GM21723 (cell line): Measurements from ENCODE around the gene LHX2.
"Not testable (repeated sequence)": the region's sequence is repeated elsewhere in the genome, so short reads cannot be mapped to it uniquely, and the experiment has no call there.

Source experiments
- ATAC-seq: cut with Tn5 transposase; IDR thresholded peaks from one replicate; pipeline ENCODE4 v1.9.1; 2021; ENCODE audit warnings: mild to moderate bottlenecking, moderate library complexity; ENCODE audit not compliant: unreplicated experiment

LHX2 gene, protein sequence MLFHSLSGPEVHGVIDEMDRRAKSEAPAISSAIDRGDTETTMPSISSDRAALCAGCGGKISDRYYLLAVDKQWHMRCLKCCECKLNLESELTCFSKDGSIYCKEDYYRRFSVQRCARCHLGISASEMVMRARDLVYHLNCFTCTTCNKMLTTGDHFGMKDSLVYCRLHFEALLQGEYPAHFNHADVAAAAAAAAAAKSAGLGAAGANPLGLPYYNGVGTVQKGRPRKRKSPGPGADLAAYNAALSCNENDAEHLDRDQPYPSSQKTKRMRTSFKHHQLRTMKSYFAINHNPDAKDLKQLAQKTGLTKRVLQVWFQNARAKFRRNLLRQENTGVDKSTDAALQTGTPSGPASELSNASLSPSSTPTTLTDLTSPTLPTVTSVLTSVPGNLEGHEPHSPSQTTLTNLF

DNA sequence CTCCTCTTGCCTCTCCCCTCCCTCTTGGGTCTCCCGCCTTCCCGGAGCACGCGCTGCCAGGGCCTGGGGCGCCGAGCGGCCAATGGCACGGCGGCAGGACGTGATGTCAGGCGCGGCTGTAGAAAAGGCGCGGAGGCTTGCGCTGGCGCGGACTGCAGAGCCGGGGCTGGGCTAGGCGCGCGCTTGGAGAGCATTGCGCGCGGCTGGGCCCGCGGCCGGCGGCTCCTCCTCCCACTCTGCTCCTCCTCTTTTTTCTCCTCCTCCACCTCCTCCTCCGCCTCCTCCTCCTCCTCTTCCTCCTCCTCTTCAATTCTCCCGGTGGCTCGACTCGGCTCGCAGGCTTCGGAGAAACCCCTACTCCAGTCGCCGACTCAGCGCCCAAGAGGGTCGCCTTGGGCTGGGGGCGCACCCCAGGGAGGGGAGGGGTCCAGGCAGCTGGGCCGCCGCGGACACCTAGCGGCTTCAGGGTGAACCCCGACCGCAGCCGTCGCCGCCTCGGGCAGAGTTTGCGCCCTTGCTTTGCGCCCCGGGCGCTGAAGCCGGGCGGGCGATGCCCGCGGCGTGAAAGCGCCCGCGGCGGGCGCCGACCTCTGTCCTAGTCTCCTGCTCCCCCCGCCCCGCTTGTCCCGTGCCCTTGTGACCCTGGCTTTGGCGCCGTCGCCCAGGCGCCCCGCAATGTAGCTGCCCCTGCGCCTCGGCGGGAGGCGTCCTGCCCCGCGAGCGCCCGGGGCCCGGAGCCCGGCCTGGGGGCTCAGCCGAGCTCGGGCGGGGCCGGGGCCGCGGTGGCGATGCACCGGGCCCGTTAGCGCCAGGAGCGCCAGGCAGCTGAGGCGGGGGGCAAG, at the start of gene LHX2:
Gene LHX2 (plus strand): TSS at position 309 of the 842 bp plus-strand sequence. CDS start 581 bp downstream, outside the sequence.
- ATAC-seq, result no peak

DNA sequence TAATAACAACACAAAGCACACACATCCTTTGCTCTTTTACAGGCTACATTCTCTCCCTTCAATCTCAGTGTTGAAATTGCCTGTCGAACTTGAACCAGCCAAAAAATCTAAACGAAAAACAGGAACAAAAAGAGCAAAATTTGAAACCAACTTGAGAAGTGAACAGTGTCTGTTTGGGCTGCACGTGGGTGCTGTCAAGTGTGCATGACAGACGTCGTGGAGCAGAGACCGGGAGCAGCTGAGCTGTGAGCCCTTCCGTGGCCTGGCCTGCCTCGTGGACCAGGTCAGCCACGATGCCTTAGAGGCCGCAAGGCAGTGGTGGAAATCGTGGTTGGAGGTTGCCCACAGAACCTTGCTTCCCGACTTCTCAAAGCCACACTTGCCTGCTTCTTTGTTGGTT, 46.8 kb upstream of the LHX2 start:
- no peak for ATAC-seq

DNA sequence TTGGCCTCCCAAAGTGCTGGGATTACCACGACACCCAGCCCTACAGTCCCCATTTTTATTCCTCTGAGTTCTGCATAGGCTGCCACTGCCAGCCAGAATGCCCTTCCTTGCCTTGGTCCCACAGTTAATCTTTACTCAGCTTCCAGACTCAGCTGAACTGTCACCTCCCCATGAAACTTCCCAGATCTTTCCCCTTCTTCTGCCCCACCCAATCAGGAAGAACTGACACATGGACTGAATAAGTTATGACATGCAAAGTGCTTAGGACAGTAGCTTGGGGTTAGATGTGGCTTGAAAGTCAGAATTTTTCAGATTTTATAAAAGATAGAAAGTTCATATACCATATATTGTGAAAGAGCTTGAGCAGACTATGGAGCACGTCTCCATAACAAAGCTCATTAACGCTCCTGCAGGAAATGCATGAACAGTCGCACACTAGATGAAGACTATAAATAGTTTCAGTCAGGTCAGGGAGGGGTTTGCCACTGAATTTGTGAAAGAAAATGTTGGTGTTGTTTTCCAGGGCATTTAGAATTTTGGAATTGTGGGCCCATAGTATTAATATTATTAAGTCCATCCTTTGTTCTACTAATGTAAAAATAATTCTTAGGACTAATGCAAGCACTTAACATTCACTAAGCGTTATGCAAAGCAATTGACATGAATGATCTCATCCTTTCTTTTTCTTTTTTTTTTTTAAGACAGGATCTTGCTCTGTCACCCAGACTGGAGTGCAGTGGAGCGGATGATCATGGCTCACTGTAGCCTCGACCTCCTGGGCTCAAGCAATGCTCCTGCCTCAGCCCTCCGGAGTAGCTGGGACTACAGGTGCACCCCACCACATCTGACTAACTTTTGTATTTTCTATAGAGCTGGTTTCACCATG, 45.5 kb upstream of the LHX2 start:
- no peak for ATAC-seq

DNA sequence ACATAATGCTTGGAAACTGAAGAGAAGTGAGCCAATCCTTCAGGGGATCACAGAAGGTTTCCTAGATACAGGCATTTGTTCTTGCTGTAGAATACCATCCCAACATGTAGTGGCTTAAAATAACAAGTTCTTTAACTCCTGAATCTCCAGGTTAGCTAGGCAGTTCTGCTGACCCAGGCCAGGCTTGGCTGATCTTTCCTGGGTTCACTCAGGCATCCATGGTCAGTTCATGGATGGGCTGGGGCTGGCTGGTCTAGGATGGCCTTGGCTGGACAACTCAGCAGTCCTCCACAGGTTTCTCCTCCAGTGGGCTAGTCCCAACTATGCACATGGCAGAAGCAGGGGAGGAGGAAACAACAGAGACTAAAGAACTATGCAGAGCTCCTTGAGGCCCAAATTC, 44.2 kb upstream of the LHX2 start:
- ATAC-seq, result no peak

DNA sequence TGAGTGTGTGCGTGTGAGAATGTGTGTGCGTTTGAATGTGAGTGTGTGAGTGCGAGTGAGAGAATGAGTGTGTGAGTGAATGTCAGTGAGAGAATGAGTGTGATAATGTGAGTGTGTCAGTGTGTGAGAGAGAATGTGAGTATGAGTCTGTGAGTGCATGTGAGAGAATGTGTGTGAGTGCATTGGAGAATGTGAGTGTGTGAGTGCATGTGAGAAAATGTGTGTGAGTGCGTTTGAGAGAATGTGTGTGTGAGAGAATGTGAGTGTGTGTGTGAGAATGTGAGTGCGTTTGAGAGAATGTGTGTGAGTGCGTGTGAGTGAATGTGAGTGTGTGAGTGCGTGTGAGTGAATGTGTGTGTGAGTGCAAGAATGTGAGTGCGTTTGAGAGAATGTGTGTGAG, 39.0 kb upstream of the LHX2 start:
- no peak for ATAC-seq

DNA sequence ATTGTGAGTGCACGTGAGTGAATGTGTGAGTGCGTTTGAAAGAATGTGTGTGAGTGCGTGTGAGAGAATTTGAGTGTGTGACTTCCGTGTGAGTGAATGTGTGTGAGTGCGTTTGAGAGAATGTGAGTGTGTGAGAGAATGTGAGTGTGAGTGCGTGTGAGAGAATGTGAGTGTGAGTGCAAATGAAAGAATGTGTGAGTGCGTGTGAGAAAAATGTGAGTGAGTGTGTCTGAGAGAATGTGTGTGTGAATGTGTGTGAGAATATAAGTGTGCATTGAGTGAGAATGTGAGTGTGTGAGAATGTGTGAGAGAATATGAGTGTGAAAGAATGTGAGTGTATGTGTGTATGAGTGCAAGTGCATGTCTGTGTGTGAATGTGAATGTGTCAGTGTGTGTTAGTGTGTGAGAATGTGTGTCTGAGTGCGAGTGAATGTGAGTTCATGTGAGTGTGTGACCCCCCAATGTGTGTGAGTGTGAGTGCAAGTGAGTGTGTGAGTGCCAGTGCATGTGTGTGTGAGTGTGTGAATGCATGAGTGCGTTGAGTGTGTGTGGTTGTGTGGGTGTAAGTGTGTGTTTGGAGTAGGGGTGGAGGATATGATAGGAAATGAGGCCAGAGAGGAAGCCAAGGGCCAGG, 37.9 kb upstream of the LHX2 start:
- ATAC-seq, result no peak

DNA sequence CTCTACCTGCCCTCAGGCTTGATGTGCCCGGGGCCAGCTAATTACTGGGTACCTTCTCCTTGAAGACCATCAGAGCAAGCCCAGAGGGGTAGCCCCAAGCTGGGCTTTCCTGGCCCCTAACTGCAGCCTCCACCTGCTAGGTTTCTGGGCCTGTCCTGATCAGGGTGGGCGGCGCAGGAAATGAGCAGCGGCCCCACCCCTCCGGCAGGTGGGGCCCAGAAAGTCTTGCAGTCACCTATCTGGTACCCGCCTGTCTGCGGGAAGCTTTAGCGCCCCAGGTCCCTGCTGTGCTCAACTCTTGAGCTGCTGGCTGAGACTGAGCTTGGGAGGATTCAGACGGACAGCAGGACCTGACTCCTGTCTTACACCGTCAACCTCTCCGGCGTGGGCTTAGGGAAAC, 37.1 kb upstream of the LHX2 start:
- ATAC-seq, result no peak

DNA sequence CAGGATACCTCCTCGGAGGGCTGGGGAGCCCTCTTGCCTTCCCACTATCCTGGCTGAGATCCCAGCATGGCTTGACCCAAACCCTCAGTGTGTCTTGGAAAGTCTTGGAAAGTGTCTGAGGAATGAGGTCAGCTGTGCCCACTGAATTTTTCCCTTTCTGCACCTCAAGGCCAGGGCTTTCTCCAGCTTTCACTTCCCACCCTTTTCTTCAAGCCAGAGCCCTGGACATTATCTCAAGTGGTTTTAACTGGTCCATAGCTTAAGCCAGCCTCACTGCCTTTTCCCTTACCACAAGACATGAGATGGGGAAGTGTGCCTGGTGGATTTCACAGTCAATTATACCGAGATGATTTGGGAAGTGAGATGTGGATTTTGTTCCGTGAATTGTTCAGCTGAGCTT, 35.7 kb upstream of the LHX2 start:
- no peak for ATAC-seq

DNA sequence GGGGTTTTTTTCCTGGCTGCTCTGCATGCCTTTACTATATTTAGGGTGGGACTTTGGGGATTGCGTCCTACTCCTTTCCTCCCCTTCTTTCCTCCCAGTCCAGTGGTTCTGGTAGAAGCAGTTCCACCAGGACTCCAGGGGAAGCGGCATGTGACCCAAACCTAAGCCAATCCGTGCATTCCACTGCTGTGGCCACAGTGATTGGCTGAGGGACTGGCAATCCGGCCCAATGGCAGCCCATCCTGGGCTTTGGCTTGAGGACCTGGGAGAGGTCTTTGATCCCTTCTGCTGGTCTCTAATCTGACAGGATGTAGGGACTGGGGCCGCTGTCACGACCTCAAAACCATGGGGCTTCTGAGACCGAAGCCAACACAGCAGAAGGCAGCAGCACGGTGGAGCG, 35.0 kb upstream of the LHX2 start:
- ATAC-seq, result not testable (repeated sequence)

DNA sequence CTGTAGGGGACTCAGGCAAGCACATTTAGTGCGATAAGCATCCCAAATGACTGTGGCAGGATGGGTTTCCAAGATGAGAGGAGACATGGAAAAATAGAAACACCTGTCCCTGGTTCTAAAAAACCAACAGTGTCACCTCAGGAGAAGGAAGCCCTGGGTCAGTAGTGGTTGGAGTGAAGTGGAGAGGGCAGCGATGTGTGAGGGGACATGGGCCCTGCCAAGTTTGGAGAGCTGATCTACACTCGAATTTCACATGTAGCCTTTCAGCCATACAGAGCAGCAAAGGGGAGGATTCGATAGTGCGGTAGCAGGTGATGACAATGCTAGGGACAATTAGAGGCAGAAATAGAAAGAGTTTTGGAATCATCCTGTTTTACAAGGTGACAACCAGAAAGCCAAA, 32.6 kb upstream of the LHX2 start:
- no peak for ATAC-seq

DNA sequence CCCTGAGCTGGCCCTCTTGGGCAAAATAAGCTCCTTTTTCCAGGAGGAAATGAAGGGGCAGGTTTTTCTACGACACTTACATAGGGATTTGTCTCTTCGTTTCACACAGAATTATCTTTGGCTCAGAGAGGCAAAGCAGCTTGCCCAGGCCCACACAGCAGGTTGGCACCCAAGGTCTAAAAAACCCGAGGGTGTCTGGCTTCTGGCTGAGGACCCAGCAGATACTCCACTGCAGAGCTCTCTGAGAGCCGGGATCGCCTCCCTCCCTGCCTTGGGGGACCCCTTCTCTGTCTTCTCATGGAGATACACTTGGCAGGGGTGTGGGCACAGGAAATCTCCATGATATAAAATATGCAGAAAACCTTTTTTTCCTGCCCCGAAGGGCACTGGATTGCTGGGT, 29.0 kb upstream of the LHX2 start:
- no peak for ATAC-seq

DNA sequence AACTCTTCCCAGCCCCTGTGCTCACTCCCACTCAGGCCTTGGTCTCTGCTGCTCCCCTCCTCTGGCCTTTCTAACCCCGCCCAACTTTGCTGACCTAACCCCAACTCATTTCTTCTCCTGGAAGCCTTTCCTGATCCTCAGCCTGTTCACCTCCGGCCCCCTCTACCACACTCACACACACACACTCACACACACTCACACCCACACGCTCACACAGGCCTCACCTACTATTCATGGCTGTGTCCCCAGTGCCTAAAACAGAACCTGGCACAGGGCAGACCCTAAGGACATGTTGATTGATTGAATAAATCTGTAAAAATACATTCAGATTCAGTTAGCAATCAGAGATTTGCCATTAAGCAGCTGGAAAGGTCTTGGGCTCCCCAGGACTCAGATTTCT, 28.5 kb upstream of the LHX2 start:
- ATAC-seq, result no peak

DNA sequence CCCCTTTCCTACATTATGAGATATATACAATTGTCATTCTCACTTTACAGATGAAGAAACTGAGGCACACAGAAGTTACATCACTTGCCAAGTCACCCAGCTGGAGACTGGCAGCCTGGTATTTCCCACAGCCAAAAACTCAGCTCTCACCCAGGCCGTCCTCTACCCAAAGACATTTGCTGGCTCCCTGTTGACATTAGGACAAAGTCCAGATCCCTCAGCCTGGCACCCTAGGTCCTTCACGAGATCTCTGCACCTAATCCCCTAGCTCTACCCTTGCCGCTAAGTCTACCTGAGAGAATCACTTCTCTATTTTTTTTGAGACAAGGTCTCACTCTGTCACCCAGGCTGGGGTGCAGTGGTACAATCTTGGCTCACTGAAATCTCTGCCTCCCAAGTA, 26.8 kb upstream of the LHX2 start:
- ATAC-seq, result no peak

DNA sequence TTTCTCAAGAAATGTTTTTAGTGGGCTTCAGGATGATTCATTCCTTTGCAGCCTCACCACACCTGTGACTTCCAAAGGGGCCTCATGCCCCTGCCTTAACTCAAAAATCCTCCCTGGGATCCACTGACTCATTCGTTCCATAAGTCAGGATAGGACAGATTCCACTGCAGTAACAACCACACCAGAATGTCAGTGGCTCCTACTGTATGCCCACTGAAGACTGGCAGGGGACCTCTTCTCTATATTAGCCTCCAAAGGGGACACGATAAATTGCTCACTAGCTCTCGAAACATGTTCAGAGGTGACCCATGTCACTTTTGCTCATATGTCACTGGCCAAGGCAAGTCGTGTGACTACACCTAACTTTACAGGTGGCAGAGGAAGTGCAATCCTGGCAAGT, 25.7 kb upstream of the LHX2 start:
- ATAC-seq, result no peak

DNA sequence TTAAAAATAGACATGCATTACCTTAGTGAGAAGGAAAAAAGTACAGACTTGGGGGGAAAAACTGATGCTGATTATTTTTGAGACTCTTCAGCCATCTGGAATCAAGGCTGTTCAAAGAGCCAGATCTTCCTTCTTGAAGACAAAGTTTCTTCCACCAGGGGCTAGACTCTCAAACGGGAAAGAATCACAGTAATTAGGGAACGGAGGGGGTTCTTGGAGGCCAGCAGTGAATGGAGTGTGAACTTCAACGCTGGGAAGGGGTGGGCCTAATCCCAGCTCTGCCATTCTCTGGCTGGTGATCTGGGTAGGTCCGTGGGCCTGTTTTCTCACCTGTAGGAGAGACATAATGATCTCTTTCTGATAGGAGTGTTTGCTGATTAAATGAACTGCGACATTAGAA, 21.1 kb upstream of the LHX2 start:
- no peak for ATAC-seq

DNA sequence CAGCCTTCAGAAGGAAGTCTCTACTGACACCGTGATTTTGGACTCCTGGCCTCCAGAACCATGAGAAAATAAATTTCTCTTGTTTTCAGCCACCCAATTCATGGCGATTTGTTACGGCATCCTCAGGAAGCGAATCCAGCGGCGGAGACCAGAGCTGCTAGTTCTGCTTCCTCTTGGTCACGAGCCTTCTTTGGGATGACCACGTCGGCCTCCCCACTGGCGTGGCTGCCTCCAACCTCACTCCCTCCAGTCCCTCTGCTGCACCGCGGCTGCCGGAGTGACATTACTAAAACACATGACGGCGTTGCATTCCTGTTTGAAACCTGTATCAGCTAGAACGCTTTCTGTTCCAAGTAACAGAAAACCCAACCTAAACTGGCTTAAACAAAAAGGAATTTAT, 18.9 kb upstream of the LHX2 start:
- ATAC-seq, result not testable (repeated sequence)

DNA sequence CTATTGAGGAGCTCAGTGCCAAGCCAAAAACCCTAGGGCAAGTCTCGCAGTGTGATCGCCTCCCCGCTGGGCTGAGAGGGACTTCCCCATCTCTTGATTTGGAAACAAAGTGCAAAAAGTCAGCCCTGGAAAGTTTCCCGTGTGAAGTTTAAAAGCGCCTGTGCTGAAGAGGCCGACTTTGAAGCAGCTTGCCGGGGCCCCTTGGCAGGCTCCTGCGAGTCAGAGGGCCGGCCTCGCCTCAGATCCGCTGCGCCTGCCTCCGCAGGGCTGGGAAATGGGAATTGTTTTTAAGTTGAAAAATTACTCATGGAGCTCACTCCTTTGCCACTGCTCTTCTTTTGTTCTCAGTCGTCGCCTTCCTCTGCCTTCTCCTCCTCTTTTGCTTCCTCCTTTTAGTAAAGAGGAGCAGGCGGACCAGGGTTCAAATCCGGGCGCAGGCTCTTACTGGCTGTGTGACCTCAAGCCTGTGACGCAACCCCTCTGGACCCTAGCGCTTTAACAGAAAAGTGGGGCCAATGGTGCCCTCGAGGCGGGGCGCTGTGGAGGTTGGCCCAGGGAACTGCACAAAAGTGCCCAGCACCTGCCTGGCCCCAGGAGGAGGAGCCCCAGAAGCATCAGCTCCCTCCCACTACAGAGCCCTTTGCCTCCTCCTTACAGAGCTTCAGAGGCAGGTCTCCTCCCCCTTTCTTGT, 14.7 kb upstream of the LHX2 start:
- no peak for ATAC-seq

DNA sequence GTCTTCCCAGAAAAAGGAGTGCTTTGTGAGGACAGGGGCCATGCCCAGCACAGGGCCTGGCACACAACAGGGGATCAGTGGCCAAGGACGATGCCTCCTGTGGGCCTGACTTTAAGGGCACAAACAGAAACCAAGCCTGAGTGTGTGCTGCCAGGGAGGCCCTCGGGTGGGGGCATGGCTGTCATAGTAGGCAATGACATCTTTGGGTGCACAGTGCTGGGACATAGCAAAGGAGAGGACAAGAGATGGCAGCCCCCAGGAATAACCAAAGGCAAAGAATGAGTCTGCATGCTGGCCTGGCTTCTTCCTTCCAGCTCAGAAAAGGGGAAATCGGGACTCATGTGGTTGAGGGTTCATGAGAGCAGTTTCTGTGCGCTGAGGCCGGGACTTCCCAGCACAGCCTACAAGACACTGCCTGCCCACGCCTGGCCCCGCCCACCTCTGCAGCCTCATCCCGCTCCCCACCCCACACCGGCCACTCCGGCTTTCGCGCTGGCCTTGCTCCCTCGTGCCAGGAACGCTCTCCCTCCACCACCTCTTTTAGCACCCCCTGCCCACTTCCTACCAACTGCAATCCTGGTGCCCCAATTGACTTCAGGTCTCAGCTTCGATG, 13.8 kb upstream of the LHX2 start:
- ATAC-seq, result peak; percentile 66

DNA sequence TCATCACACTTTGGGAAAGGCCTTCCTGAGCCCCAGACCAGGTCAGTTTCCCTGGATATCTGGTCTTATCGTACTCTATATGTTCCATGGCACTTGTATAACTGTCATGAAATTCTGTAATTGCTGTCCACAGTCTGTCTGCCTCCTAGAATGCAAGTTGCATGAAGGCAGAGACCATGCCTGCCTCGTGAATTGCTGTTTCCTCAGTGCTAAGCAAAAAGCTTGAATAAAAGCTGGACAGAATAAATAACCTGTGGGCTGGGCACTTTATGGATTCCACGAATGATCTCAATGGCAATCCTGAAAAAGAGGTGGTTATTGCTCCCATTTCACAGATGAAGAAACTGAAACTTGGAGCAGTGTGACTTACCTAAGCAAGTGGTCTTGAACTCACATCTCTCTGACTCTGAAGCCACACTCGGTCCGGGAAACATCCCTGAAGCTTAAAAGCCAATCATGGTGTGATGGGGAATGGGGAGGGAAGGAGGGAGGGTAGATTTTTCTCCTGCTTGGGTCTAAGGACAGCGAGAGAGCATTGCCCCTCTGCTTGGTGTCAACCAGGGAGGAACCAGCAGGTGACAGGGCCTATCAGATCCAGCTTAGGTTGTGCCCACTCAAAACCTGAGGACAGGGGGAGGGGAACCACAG, 13.2 kb upstream of the LHX2 start:
- ATAC-seq, result no peak
